ENCODE data around the gene ACTMAP. TPM values are rescaled to one million over a fixed set of nuclear protein-coding genes. Genes with fewer than 3 reads are reported as not detected.

Gene ACTMAP
- total RNA-seq, 1 donor from 2014 or later: 3.3 TPM

GRCh38 chr19:40780582-40780981, 30.3 kb upstream of the ACTMAP start:
- DNase-seq (ENCODE audit: low read depth): no peak
- H3K4me3 ChIP-seq (ENCODE audit: low read depth, low read length): no peak overlapping the region
- no peak for TF ChIP-seq CTCF (conservative IDR thresholded peaks at IDR 0.05; ENCODE audit: low read depth, low read length)

GRCh38 chr19:40778706-40779284, 28.5 kb upstream of the ACTMAP start:
- peak overlapping the region; percentile 76 for H3K4me3 ChIP-seq (ENCODE audit: low read depth, low read length)
- DNase-seq (ENCODE audit: low read depth): peak; percentile 16
- TF ChIP-seq CTCF (conservative IDR thresholded peaks at IDR 0.05; ENCODE audit: low read depth, low read length): no peak

GRCh38 chr19:40777937-40778705, 27.8 kb upstream of the ACTMAP start, which contains the start of gene RAB4B:
Gene RAB4B (plus strand): TSS chr19:40778247. CDS start chr19:40778376, 129 bp downstream.
- H3K4me3 ChIP-seq (ENCODE audit: low read depth, low read length): peak within 1 kb of the TSS; percentile 76
- DNase-seq (ENCODE audit: low read depth): peak; percentile 89
- TF ChIP-seq CTCF (conservative IDR thresholded peaks at IDR 0.05; ENCODE audit: low read depth, low read length): no peak

GRCh38 chr19:40777645-40777936, 27.3 kb upstream of the ACTMAP start:
- TF ChIP-seq CTCF (conservative IDR thresholded peaks at IDR 0.05; ENCODE audit: low read depth, low read length): no peak

GRCh38 chr19:40776932-40777644, 26.8 kb upstream of the ACTMAP start:
- peak overlapping the region; percentile 76 for H3K4me3 ChIP-seq (ENCODE audit: low read depth, low read length)
- DNase-seq (ENCODE audit: low read depth): peak; percentile 74
- no peak for TF ChIP-seq CTCF (conservative IDR thresholded peaks at IDR 0.05; ENCODE audit: low read depth, low read length)

More at GRCh38 chr19:40777645-40777936, 27.3 kb upstream of the ACTMAP start:
- no peak for DNase-seq (ENCODE audit: low read depth)
- H3K4me3 ChIP-seq (ENCODE audit: low read depth, low read length): peak overlapping the region; percentile 76

GRCh38 chr19:40776364-40776763, 26.1 kb upstream of the ACTMAP start:
- no peak for TF ChIP-seq CTCF (conservative IDR thresholded peaks at IDR 0.05; ENCODE audit: low read depth, low read length)
- no peak overlapping the region for H3K4me3 ChIP-seq (ENCODE audit: low read depth, low read length)
- DNase-seq (ENCODE audit: low read depth): no peak
